Testis (tissue), 5 donors: ENCODE results near the gene MPV17L. TPM values are rescaled to one million over a fixed set of nuclear protein-coding genes. Genes with fewer than 3 reads are reported as not detected.
A peak's percentile ranks its signal among the peaks of the same experiment; 100 is the strongest.
"Not testable (repeated sequence)": the region's sequence is repeated elsewhere in the genome, so short reads cannot be mapped to it uniquely, and the experiment has no call there.

Experiments used
- DNase-seq: peaks from one replicate; pipeline ENCODE4 v3.0.0-alpha.2; 2019
- H3K27ac ChIP-seq, 2 donors: fragments of 200-600 bp; sonication (generic); one replicate each; pipeline ENCODE4 v1.5.1; 2019
- H3K27me3 ChIP-seq: fragments of 200-600 bp; sonication (generic); one replicate; pipeline ENCODE4 v1.5.1; 2019
- H3K36me3 ChIP-seq: fragments of 200-600 bp; sonication (generic); one replicate; pipeline ENCODE4 v1.5.1; 2017; ENCODE audit warnings: low read depth; ENCODE audit errors: missing control alignments
- H3K4me1 ChIP-seq: fragments of 200-600 bp; sonication (generic); one replicate; pipeline ENCODE4 v1.5.1; 2019
- H3K4me3 ChIP-seq, 2 donors: fragments of 200-600 bp; sonication (generic); one replicate each; pipeline ENCODE4 v1.5.1; 2017 to 2019
- H3K9me3 ChIP-seq: fragments of 200-600 bp; sonication (generic); one replicate; pipeline ENCODE4 v1.5.1; 2017
- WGBS, 2 donors: methylation state at CpG; one replicate each; pipeline ENCODE4 v1.1.5; 2018; 5-methylcytosine and 5-hydroxymethylcytosine counted together
- intact Hi-C: fragments of 100-400 bp; cut with DNase I; formaldehyde crosslinking; loops from one replicate; pipeline ENCODE4 v1.15.1; 2023; ENCODE audit warnings: low total_unique reads
- long read RNA-seq, 2 donors: transcript quantifications; one replicate each; lab custom pipeline, GENCODE V29; 2026
- polyA plus RNA-seq: library from polyadenylated mRNA; stranded (reverse); fragments of 350-450 nt; fragmentation: Illumina TruSeq; extraction: RNeasy Lipid Tissue Mini Kit (QIAGEN cat#74804); gene quantifications from one replicate; pipeline ENCODE4 v1.2.3, GENCODE V29; 2014; ENCODE audit warnings: low read depth, low replicate concordance; ENCODE audit not compliant: insufficient read depth
- total RNA-seq, 2 donors: library from RNA; depleted of rRNA; stranded (reverse); fragments of >200 nt; gene quantifications; one replicate each; pipeline ENCODE4 v1.2.3, GENCODE V29; 2016

The MPV17L gene
- 10 to 100 TPM in 1 of 2 donors, 1 to 10 TPM in 1; 9.5 to 12.5 TPM for total RNA-seq
- polyA plus RNA-seq, result 3.7 TPM
- long read RNA-seq, donor 1, partial matches to known transcripts, result 0 of 1 reads
- long read RNA-seq, donor 1, other reads (novel, unspliced or antisense), result 0 of 1 reads
- long read RNA-seq, donor 2, partial matches to known transcripts, result 0 of 2 reads
- long read RNA-seq, donor 2, other reads (novel, unspliced or antisense), result 0 of 2 reads

DNA sequence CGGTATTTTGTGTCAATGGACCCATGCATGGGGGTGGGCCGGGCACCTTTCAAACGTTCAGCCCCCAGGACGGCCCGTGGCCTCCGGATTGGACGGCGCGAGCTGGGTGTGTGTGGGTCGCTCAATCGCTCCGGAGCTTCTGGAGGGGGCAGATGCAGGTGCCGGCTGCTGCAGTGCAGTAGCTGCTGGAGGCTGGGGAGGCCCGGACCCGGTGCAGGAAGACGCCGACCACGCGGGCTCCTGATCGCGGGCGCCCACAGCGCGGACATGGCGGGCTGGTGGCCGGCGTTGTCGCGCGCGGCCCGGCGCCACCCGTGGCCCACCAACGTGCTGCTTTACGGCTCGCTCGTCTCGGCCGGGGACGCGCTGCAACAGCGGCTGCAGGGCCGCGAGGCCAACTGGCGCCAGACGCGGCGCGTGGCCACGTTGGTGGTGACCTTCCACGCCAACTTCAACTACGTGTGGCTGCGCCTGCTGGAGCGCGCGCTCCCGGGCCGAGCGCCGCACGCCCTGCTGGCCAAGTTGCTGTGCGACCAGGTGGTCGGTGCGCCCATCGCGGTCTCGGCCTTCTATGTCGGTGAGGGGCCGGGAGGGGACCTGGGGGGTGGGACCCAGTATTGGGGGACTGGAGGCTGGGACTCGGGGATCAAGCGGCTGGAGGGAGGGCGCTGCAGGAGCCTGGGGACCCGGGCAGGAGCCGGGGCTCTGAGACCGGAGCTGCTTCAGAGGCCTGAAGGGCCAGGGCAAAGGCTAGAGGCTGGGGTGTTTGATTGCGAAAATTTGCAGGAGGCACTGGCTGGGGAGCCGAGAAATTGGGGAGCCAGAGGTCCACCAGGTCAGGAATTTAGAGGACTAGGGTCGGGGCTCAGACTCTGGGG lies at the start of gene MPV17L:
MPV17L (plus strand) TSS at position 124 of the 878 bp plus-strand sequence; CDS start at position 268, 144 bp downstream.
- Histone ChIP-seq H3K27ac (peak within 1 kb of the TSS; percentile 61 to 73), H3K4me3 (peak within 1 kb of the TSS; percentile 73)
- H3K36me3 ChIP-seq, H3K27me3 ChIP-seq, H3K9me3 ChIP-seq, H3K4me1 ChIP-seq, intact Hi-C loops: not testable (repeated sequence)
- DNase-seq, result peak; percentile 69
- 2 to 3% methylated on average over 30 to 74 of the region's 79 CpGs for WGBS, 2 donors

DNA sequence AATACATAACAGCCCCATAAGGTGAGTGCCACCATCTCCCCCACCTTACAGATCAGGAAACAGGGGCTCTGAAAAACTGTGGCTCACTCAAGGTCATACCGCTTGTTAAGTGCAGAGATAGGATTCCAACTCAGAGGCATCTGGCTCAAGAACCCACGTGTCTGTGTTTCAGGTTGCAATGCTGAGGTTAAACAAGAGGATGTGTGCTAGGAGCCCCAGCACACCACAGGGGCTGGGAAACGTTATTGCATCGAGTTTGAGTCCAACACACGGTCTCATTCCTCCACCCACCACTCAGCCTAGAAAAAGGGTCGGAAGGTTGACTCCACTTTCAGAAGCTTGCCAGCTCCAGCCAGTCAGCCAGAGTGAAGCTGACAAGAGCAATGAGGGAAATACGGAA lies 46.8 kb upstream of the MPV17L start:
- WGBS, 2 donors, result no CpG with 5 or more reads among the region's 7 CpGs
- H3K36me3 ChIP-seq, H3K9me3 ChIP-seq, H3K4me1 ChIP-seq, DNase-seq, intact Hi-C loops, H3K27ac ChIP-seq, H3K4me3 ChIP-seq, H3K27me3 ChIP-seq: not testable (repeated sequence)

DNA sequence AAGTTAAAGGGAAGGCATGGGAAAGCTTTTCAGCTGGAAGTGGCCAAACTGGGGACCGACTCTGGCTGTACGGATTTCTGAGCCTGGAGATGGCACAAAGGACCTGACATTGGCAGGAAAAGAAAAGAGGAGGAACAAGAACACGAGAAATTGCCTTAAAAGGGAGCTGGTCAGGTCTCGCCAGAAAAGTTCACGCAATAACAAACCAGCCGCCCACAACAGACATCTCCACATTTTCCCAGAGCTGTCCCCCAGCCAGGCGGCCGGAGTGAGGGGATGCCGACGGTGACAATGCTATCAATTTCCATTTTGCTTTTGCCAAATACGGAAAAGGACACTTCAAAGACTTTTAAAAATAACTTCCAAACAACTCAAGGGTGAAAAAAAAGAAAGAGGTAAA lies 44.3 kb upstream of the MPV17L start:
- peak; percentile 22 for DNase-seq
- intact Hi-C loops, H3K27ac ChIP-seq, H3K4me3 ChIP-seq, H3K9me3 ChIP-seq, H3K27me3 ChIP-seq, H3K4me1 ChIP-seq, H3K36me3 ChIP-seq: not testable (repeated sequence)
- WGBS, 2 donors, result no CpG with 5 or more reads among the region's 11 CpGs

DNA sequence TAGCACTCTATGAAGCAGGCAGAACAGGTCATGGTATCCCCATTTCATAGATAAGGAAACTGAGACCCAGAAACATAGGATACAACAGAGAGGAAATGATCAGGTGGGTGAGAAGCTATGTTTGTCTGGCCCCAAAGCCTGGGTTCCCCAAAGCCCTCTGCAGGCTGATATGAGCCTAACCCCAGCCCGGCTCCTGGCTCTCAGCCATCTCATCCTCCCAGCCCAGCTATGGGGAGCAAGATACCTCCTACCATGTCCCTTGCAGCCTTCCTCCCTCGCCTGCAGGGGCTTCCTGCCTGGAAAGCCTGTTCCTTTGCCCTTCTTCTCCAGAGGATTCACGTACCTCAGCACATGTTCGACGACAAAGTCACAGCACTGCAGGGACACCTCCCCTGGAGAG lies 43.8 kb upstream of the MPV17L start:
- WGBS, 2 donors, result no CpG with 5 or more reads among the region's 5 CpGs
- H3K27ac ChIP-seq, H3K4me1 ChIP-seq, H3K9me3 ChIP-seq, H3K4me3 ChIP-seq, intact Hi-C loops, DNase-seq, H3K36me3 ChIP-seq, H3K27me3 ChIP-seq: not testable (repeated sequence)

DNA sequence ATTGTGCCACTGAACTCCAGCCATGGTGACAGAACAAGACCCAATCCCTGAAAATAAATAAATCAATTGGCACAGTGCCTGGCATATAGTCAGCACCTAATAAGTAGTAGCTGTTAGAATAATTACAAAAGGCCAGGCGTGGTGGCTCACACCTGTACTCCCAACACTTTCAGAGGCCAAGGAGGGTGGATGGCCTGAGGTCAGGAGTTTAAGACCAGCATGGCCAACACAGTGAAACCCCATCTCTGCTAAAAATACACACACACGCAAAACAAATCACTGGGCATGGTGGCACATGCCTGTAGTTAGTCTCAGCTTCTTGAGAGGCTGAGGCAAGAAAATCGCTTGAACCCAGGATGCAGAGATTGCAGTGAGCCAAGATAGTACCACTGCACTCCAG lies 42.7 kb upstream of the MPV17L start:
- H3K27me3 ChIP-seq, H3K4me1 ChIP-seq, H3K27ac ChIP-seq, H3K9me3 ChIP-seq, H3K36me3 ChIP-seq, DNase-seq, H3K4me3 ChIP-seq, intact Hi-C loops: not testable (repeated sequence)
- 90% methylated on average over 1 of the region's 3 CpGs; no CpG with 5 or more reads in 1 of the 2 donors for WGBS, 2 donors

DNA sequence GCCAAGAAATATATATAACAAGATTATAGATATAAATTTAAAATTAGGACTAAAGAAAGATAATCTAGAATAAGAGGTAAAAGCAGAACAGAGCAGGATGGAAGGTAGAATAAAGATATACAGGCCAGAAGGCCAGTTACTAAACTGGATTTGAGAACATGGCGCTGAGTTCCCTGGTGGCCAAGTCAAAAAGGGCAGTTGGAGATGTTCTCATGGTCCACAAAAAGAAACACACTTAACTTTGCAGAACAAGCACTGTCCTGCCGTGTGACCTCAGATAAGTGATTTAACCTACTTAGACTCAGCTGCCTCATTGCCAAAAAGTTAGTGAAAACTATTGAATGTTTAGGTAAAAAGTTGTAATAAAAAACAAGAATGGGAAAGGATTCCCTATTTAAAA lies 40.7 kb upstream of the MPV17L start:
- H3K27me3 ChIP-seq, H3K4me3 ChIP-seq, H3K4me1 ChIP-seq, H3K9me3 ChIP-seq, intact Hi-C loops, DNase-seq, H3K36me3 ChIP-seq, H3K27ac ChIP-seq: not testable (repeated sequence)
- no CpG with 5 or more reads among the region's 2 CpGs for WGBS, 2 donors

DNA sequence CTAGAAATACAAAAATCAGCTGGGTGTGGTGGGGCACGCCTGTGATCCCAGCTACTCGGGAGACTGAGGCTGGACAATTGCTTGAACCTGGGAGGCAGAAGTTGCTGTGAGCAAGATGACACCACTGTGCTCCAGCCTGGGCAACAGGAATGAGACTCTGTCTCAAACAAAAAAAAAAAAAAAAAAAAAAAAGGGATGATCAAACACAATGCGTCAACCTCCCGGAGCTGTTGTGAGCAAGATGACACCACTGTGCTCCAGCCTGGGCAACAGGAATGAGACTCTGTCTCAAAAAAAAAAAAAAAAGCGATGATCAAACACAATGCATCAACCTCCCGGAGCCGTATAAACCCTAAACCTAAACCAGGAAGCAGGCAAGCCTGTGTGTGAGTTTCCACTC lies 38.1 kb upstream of the MPV17L start:
- H3K9me3 ChIP-seq, H3K27me3 ChIP-seq, H3K27ac ChIP-seq, intact Hi-C loops, H3K4me1 ChIP-seq, DNase-seq, H3K36me3 ChIP-seq, H3K4me3 ChIP-seq: not testable (repeated sequence)
- WGBS, 2 donors, result 87 to 100% methylated on average over 1 to 5 of the region's 7 CpGs

DNA sequence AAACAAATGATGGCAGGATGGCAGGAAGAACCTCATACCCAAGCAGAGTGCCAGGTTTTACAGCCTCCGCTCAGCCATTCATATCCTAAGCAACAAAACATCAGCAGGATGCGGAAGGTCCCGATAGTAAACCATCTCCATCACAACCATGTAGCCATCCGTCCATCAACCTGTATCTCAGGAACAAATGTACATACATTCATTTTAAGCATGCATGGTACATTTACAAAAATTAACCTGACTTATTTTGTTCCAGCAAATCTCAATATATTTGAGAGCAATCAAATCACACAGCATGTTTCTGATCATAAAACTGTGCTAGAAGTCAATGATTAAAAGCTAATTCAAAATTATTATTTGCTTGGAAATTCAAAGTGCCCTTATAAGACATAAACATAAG lies 17.4 kb upstream of the MPV17L start, which contains the start of gene NPIPA5:
NPIPA5 (minus strand) TSS at position 101 of the 400 bp plus-strand sequence; CDS start at position 101, 0 bp downstream.
- H3K36me3 ChIP-seq, DNase-seq, H3K27ac ChIP-seq, intact Hi-C loops, H3K4me3 ChIP-seq, H3K27me3 ChIP-seq, H3K4me1 ChIP-seq, H3K9me3 ChIP-seq: not testable (repeated sequence)
- no CpG with 5 or more reads among the region's 4 CpGs for WGBS, 2 donors

DNA sequence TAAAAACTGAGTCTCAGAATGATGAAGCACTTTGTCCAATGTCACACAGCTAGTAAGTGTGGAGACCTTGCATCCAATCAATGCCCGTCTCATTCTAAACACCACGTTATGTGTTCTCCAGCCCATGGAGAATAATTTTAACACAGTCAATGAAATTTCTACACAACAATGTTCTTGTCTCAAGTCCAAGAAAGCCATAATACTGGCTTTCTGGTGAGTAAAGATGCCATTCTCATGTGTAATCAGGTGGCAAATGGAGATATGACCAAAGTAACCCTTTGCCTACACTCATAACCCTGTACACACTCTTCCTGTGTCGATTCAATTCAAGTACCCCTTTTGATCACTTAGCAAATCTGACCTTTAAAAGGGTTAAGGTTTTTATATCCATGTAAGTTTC lies 12.7 kb upstream of the MPV17L start:
- H3K9me3 ChIP-seq, H3K4me1 ChIP-seq, H3K27ac ChIP-seq, H3K36me3 ChIP-seq, intact Hi-C loops, DNase-seq, H3K4me3 ChIP-seq, H3K27me3 ChIP-seq: not testable (repeated sequence)
- WGBS, 2 donors, result 73 to 75% methylated on average over 1 of the region's 3 CpGs

DNA sequence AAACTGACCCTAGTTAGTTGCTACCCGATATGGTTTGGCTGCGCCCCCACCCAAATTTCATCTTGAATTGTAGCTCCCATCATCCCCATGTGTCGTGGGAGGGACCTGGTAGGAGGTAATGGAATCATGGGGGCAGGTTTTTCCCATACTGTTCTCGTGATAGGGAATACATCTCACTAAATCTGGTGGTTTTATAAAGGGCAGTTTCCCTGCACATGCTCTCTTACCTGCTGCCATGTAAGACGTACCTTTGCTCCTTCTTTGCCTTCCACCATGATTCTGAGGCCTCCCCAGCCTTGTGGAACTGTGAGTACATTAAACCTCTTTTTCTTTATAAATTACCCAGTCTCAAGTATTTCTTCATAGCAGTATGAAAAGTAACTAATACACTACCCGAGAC lies 7.5 kb upstream of the MPV17L start:
- intact Hi-C loops, DNase-seq, H3K4me3 ChIP-seq, H3K27me3 ChIP-seq, H3K9me3 ChIP-seq, H3K36me3 ChIP-seq, H3K4me1 ChIP-seq, H3K27ac ChIP-seq: not testable (repeated sequence)
- WGBS, 2 donors, result 85 to 89% methylated on average over 6 of the region's 6 CpGs

DNA sequence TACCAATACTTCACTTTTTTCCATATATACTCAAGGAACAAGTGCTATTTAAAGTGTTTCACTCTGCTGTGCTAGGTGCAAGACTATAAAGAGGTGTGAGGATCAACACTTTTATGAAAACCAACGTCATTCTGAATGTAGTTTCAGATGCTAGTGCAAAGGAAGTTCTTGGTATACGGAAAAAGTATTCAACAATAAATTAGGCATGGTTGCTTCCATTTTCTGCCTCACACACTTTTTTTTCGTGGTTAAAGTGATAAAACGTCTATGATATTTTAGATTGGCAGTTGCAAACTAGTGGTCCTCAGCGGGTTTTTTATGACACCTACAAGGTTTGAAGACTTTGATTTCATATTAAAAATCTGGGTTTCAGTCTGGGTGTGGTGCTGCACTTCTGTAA lies 5.6 kb upstream of the MPV17L start:
- H3K4me1 ChIP-seq, H3K9me3 ChIP-seq, H3K4me3 ChIP-seq, intact Hi-C loops, H3K27ac ChIP-seq, H3K36me3 ChIP-seq, DNase-seq, H3K27me3 ChIP-seq: not testable (repeated sequence)
- 77 to 86% methylated on average over 5 of the region's 5 CpGs for WGBS, 2 donors

DNA sequence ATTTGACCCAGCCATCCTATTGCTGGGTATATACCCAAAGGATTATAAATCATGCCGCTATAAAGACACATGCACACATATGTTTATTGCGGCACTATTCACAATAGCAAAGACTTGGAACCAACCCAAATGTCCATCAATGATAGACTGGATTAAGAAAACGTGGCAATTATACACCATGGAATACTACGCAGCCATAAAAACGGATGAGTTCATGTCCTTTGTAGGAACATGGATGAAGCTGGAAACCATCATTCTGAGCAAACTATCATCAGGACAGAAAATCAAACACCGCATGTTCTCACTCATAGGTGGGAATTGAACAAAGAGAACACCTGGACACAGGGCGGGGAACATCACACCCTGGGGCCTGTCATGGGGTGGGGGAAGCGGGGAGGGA lies 2.5 kb upstream of the MPV17L start:
- 90 to 97% methylated on average over 8 of the region's 8 CpGs for WGBS, 2 donors
- H3K4me3 ChIP-seq, H3K27me3 ChIP-seq, H3K4me1 ChIP-seq, intact Hi-C loops, H3K27ac ChIP-seq, H3K36me3 ChIP-seq, DNase-seq, H3K9me3 ChIP-seq: not testable (repeated sequence)
